GM18907 (cell line): ENCODE data around the gene LHFPL6.

ENCODE experiments used
- ATAC-seq: cut with Tn5 transposase; IDR thresholded peaks from one replicate; pipeline ENCODE4 v1.9.1; 2021; ENCODE audit warnings: mild to moderate bottlenecking, moderate library complexity; ENCODE audit not compliant: unreplicated experiment

The LHFPL6 gene

DNA sequence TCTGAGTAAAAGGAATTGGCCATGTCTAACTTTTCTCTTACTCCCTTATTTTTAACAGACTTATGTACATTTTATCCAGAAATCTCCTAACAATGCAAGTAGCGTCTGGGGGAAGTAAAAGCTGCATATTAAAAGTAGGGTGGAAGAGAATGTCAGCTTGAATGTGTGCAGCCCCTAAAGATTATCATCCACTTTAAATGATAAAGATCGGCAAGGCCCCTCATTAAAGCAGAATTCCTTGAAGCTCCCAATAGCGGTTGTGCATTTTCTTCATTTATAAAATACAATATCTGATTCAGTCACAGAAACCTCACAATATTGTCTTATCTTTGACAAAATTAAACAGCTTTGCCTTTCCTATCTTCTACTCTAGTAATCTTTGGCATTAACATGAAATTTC lies 184.6 kb downstream of the LHFPL6 start:
- no peak for ATAC-seq

DNA sequence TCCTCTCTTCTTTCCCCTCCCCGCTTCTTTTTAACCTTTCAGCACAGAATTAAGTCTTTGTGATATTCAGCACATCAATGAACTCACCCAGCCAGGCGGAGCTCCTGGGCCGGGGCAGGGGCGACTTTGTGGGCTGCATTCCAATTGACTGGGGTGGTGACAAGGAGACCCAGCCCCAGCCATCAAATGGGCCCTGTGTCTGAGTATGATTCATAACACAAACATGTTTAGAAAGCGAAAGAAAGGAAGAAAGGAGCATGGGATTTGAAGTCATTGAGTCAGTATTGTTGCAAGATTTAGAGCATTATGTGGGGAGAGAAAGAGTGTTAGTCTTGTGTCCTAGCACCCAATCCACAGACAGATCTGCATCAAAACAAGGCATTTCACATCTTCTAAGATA lies 185.3 kb downstream of the LHFPL6 start:
- no peak for ATAC-seq

DNA sequence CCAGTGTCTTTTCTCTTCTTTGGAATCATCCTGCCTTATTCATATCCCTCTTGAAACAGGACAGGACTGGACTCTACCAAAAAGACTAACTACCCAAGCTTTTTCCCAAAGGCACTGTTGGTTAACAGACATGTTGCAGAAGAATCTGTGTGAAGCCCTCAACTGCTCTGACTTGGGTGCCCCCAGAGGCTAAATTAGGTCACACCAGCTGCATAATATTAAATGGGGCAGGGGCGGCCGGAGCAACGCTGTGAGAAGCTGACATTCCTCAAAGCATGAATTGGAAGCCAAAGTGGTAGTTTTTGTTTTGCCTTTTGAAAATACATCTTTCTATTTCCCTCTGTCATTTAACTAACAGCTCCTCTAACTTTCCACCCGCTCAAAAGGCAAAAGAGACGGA lies 185.9 kb downstream of the LHFPL6 start:
- no peak for ATAC-seq

- ATAC-seq: no peak
These were observed 187.8 kb downstream of the LHFPL6 start for GRCh38 chr13:39415008-39415802.

DNA sequence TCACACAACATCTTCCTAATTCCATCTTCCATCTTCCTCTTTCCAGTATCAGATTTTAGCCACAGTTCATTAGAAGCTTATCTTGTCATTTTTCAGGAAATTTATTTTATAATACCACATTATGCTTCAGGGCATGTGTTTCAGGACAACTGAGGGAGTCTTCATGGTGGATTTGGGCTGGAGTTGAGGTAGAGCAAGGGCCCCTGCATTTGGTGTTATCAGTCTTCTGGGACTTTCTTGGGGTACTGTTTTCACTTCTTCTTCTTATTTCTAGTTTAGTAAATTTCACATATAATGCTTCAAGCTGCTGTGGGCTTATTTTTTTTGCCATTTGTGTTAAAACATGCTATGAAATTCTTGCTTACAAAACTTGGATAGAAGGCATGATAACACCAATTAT lies 188.7 kb downstream of the LHFPL6 start:
- peak; percentile 59 for ATAC-seq

DNA sequence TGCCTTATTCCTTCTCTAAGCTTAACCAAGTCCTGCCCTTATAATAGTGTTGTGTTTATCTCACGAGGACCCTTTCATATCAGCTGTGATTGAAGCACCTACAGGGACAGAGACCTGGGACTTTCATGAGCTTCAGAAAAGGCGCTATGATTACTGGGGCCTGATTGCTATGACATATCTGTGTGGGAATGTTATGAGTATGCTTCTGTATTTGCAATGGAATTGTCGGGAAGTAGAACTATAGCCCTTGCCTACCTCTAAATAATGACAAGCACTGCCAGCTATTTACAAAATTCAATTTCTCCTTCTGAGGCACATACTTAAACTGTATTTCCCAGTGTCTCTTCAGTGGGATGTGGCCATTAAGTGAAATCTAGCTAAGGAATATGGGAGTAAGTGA lies 191.5 kb downstream of the LHFPL6 start:
- no peak for ATAC-seq

DNA sequence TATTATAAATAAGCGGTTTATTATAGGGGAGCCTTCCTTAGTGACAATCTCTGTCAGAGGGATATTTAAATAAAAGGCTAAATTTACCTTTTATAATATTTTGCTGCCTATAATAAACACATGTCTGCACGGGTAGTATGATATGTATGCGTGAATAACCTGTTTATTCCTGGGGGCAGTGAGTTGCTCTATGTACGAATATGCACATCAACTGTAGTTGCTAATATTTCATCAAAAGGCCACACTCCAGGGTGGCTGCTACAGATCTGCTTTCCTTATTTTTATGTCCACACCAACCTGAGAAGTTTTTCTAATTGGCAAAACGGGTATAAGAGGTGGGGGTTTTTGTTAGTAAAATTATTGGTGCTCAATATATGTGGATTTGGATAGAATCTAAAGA lies 192.0 kb downstream of the LHFPL6 start:
- ATAC-seq: no peak

DNA sequence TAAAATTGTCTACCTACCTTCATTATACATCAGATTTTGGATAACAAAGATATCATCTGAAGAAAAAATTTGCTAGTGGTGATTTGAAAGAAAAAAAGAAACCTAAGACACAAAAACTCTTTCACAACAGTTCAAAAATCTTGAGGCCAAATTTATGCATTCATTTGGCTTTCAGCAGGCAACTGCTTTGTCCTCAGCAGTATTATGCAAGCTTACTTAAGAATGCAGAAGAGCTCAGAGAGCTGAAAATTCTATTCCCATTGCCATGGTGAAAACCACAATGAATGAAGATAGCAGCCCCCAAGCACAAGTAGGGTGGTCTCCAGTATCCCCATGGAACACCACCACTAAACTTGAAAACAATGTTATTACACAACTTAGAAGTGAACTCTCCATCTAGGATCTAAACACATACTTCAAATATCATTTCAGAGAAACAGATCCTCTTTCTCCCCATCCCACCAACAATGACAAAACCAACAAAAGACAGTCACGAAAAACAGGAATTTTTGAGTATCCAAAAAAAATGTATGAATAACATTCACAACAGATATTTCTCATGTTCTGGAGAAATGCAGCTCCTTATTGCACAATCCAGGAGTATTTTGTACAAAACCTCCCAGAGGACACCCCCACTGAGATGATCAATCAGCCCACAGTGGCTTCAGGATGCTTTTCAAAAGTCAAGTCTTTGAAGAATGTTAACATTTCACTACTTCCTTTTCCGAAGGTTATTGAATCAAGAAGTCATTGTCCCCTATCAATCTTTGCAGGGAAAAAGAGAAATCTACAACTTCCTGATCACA lies 192.7 kb downstream of the LHFPL6 start:
- no peak for ATAC-seq

DNA sequence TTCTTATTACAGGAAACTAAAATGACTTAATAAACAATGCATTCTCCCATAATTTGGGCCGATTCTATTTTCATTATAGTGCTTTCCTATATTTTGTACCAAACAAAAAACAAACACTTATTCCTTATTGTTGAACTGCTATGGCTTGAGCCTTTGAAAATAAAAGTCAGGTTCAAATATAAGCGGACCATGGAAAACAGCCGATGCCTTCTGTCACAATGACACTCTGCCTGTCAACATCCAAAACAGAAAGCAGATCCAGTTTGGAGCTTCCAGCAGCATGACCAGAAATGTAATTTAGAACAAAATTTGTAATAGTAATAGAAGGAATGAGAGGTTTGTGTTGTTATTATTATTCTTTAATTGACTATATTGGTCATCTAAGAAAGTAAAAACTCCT lies 194.5 kb downstream of the LHFPL6 start:
- no peak for ATAC-seq

GRCh38 chr13:39407786-39408185 lies 195.2 kb downstream of the LHFPL6 start:
- ATAC-seq: no peak

DNA sequence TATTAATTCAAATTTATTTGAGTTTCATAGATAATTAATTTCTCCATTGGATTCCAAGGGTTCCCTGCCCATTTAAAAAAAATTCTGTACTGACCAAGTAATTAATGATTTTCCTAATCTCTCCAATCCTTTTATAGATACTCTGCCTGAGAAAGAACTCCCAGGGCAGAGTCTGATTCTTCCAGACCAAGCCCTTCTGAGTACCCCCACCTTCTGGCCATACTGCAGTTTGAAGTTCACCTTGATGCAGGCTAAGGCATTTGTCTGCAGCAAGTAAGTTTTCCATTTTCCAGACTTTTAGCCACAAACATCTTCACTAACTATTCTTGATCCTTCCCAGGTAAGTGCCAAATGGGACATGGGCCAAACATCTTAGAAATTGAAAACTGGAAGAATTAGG lies 195.9 kb downstream of the LHFPL6 start:
- ATAC-seq: no peak

DNA sequence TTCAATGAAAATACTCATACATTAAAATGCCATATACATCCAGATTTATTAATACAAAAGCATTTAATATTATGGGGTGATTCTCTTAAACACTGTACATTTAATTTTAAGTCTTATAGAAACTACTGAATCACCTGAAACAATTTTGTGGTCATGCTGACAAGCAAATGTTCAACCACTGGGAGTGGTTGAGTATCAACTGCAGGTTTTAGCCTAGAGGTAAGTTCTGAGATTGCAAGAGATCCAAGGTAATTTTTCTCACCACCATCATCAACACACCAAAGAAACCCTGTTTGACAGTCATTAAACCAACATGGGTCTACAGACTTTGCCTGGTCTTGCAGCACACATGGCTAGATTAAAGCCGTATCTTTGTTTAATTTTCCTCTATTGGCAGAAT lies 196.3 kb downstream of the LHFPL6 start:
- peak; percentile 87 for ATAC-seq

- no peak for ATAC-seq
These were observed 197.3 kb downstream of the LHFPL6 start for GRCh38 chr13:39405596-39406205.

- ATAC-seq: no peak
These were observed 197.9 kb downstream of the LHFPL6 start for GRCh38 chr13:39405107-39405506.

- no peak for ATAC-seq
These were observed 199.9 kb downstream of the LHFPL6 start for GRCh38 chr13:39403106-39403505.

GRCh38 chr13:39402221-39402970 lies 200.6 kb downstream of the LHFPL6 start:
- no peak for ATAC-seq

GRCh38 chr13:39401756-39402155 lies 201.2 kb downstream of the LHFPL6 start:
- no peak for ATAC-seq

GRCh38 chr13:39401046-39401705 lies 201.8 kb downstream of the LHFPL6 start:
- no peak for ATAC-seq

- no peak for ATAC-seq
These were observed 203.9 kb downstream of the LHFPL6 start for GRCh38 chr13:39399102-39399501.

DNA sequence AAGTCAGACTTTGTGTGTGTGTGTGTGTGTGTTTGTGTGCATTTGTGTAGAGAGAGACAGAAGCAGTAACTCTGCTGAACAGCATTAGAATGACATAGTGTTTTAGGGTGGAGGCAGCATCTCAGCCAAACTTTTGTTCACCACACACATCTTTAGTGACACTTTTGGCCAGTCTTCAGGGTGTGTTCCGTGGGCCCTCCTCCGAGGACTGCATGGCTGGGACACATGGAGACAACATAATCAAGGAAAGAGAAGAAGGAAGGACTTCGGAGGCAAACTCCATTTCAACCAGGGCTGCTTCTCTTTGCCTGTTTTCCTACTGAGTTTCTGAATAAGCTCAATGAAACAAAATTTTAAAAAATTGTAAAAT lies 205.1 kb downstream of the LHFPL6 start:
- no peak for ATAC-seq
